GM12864 (cell line): ENCODE results near the gene LRRC72.

Experiments used
- DNase-seq: peaks from one replicate; pipeline ENCODE4 v3.0.0-alpha.2; 2011; ENCODE audit warnings: low read depth
- H3K4me3 ChIP-seq: 2 replicates; pipeline ENCODE4 v1.5.1; 2011; ENCODE audit warnings: mild to moderate bottlenecking, low read depth, low read length, control low read depth
- CTCF ChIP-seq: IDR thresholded peaks from 2 replicates; pipeline ENCODE4 v1.5.1; 2011; ENCODE audit warnings: low read depth, mild to moderate bottlenecking, moderate library complexity, low read length, control low read depth, inconsistent platforms; ENCODE audit errors: missing control alignments

The LRRC72 gene

DNA sequence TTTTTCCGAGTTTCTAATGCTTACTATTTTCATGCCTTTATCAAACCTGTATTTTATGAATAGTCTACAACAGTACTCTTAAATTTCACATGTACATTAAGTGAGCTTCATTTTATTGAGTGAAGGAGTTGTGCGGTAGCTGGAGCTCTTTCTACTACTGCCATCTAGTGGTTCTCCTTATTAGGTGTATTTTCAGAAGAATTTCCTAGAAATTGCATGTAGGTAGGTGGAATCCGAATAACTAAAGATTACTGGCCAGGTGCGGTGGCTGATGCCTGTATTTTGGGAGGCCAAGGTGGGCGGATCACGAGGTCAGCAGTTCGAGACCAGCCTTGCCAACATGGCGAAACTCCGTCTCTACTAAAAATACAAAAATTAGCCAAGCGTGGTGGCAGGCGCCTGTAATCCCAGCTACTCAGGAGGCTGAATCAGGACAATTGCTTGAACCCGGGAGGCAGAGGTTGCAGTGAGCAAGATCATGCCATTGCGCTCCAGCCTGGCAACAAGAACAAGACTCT, 38.3 kb downstream of the LRRC72 start:
- no peak for DNase-seq
- TF ChIP-seq CTCF: peak; percentile 55
- H3K4me3 ChIP-seq: no peak overlapping the region

GRCh38 chr7:16571941-16572340, 45.3 kb downstream of the LRRC72 start:
- DNase-seq: no peak
- H3K4me3 ChIP-seq: no peak overlapping the region
- TF ChIP-seq CTCF: no peak

DNA sequence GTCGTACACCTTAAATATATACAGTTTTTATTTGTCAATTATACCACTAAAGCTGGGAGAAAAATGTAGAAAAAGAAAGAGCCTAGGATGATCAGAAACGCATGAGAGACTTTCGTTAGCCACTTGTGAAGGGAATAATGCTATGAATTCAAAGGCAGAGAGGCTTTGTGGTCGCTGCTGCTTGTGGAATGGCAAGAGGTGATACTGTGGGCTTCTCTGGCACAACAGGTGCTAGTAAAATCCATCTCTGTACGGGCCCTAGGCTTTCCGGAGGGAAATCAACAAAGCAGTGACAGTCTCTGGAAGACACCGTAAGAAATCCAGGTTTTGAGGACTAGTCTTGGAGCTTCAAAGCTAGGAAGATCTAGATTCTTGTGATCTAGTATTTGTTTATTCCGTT, 52.6 kb downstream of the LRRC72 start:
- H3K4me3 ChIP-seq: no peak overlapping the region
- DNase-seq: no peak
- TF ChIP-seq CTCF: no peak

DNA sequence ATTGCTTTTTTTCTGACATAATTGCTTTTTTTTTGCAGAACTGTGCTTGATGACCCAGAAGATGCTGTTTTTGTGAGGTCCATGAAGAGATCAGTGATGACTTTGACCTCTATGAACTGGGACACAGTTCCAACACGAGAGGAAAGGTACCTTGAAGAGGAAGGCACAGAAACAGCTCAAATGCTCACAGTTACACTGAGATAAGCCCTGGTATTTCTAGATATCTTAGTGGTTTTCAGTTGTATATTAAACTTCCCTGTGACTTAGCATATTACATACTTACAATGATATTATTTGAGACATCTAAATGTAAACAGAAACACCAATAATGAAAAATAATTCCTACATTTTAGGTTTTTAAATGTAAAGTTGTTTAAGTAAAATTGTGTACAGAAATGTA, 54.7 kb downstream of the LRRC72 start:
- no peak overlapping the region for H3K4me3 ChIP-seq
- no peak for TF ChIP-seq CTCF
- DNase-seq: no peak

GRCh38 chr7:16583834-16584233, 57.2 kb downstream of the LRRC72 start:
- DNase-seq: no peak
- TF ChIP-seq CTCF: no peak
- no peak overlapping the region for H3K4me3 ChIP-seq

DNA sequence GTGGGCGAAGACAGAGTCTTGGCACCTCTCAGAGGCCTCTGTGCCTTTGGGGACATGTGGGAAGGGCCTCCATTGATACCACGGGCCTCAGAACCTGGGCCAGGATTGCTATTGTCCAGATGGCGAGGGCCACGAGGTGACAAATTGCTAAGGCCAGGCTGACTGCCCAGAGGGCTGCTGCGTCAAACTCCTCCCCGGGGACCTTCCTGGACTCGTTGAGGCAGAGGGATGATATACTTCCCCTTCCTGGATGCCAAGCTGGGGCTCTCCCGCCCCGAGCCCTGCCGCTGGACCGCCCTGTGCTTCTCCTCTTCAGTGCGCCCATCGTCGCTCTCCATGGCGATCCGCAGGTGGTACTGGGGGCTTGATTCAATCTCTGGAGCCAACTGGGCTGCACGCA, 58.9 kb downstream of the LRRC72 start:
- no peak for TF ChIP-seq CTCF
- no peak overlapping the region for H3K4me3 ChIP-seq
- DNase-seq: no peak

DNA sequence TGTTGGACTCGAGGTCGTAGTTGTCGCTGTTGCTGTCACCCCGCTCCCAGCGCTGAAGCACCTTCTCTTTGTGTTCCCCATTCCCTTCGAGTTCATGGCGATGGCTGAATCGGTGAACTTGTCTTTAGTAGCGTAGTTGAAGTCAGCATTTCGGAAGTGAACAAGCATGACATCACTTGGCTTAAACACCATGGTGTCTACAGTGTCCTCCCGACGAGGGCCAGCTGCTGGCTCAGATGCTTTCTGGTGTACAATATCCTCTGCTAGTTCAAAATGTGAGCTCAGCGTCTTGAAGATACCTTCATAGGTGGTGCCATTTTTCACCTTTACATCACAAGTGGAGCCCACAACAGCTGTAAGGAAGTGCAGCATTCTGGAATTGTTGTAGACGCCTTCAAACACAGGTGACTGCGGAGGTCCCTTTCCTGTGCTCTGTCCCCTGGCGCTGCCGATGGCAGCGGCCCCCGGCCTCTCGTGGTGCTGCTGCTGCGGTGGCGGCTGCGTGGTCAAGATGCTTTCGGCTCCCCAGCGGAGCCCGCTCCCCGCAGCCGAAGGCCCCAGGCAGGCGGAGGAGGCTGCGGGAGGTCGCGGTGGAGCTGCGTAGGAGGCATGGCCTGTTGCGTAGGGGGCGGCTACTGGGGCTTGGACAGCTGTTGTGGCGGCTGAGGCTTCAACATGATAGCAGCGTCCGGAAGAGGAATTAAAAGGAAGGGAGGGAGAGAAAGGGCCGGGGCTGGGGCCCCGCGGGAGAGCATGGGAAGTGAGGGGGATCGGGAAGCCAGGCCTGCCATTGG, 59.7 kb downstream of the LRRC72 start:
- H3K4me3 ChIP-seq: no peak overlapping the region
- DNase-seq: no peak
- TF ChIP-seq CTCF: no peak
